Osteocyte (in vitro differentiated cells): ENCODE results near the gene ATG2B. TPM values are rescaled to one million over a fixed set of nuclear protein-coding genes. Genes with fewer than 3 reads are reported as not detected.

Source experiments
- DNase-seq: peaks from one replicate; pipeline ENCODE4 v3.0.0; 2021; ENCODE audit warnings: mixed read lengths; ENCODE audit not compliant: unreplicated experiment; ENCODE audit errors: extremely low spot score
- H3K27ac Mint-ChIP-seq: one replicate; pipeline ENCODE4 v1.8.0; 2021; ENCODE audit warnings: mild to moderate bottlenecking, mixed read lengths; ENCODE audit not compliant: unreplicated experiment
- H3K27me3 Mint-ChIP-seq: one replicate; pipeline ENCODE4 v1.8.0; 2021; ENCODE audit warnings: mixed read lengths; ENCODE audit not compliant: unreplicated experiment
- H3K36me3 Mint-ChIP-seq: one replicate; pipeline ENCODE4 v1.8.0; 2021; ENCODE audit warnings: mixed read lengths; ENCODE audit not compliant: unreplicated experiment
- H3K4me1 Mint-ChIP-seq: one replicate; pipeline ENCODE4 v1.8.0; 2021; ENCODE audit warnings: mixed read lengths; ENCODE audit not compliant: unreplicated experiment
- H3K4me3 Mint-ChIP-seq: one replicate; pipeline ENCODE4 v1.8.0; 2021; ENCODE audit warnings: mild to moderate bottlenecking, moderate library complexity, mixed read lengths; ENCODE audit not compliant: unreplicated experiment
- H3K9me3 Mint-ChIP-seq: one replicate; pipeline ENCODE4 v1.8.0; 2021; ENCODE audit warnings: mixed read lengths; ENCODE audit not compliant: unreplicated experiment
- CTCF ChIP-seq: fragments of 200-600 bp; sonication (generic); IDR thresholded peaks from 2 replicates; pipeline ENCODE4 v1.5.0; 2021; ENCODE audit warnings: antibody characterized with exemption, mild to moderate bottlenecking, moderate library complexity
- total RNA-seq: library from RNA; stranded (reverse); gene quantifications from 2 replicates; pipeline ENCODE4 v1.2.1, GENCODE V29; 2021

ATG2B gene
- total RNA-seq, 1 donor from 2014 or later = 26.9 TPM

GRCh38 chr14:96268431-96269358 is 94.4 kb downstream of the ATG2B start:
- TF ChIP-seq CTCF = no peak
- Mint-ChIP-seq H3K27ac (peak overlapping the region; percentile 44), H3K36me3 (no peaks in the 10 kb centered on the region), H3K4me3 (no peak overlapping the region), H3K27me3 (no peaks in the 10 kb centered on the region), H3K4me1 (peaks cover 33% of the 10 kb centered on the region), H3K9me3 (peaks cover 13% of the 10 kb centered on the region)
- peak; percentile 84 for DNase-seq

- Mint-ChIP-seq H3K36me3 (no peaks in the 10 kb centered on the region), H3K9me3 (peaks cover 9% of the 10 kb centered on the region), H3K27ac (no peak overlapping the region), H3K27me3 (no peaks in the 10 kb centered on the region), H3K4me1 (peaks cover 33% of the 10 kb centered on the region), H3K4me3 (no peak overlapping the region)
- no peak for TF ChIP-seq CTCF
- no peak for DNase-seq
Measured at GRCh38 chr14:96267916-96268315, 95.2 kb downstream of the ATG2B start.

DNA sequence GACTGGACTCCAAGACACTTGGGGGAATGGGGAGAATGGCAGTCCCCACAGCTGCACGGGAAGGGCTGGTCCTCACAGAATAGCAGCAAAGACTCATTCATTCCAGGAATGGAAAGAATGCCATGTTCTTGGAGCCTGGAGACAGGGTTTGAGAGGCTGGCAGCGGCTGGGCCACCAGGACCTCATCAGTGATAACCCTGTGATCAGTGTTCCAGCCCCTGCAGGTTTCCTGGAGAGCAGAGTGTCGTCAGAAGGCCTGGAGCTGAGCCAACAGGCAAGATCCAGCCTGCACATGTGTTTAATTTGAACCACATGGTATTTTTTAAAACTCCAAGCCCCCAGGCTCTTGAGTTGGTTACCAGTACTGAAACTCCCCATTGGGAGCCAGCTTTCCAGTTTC is 95.8 kb downstream of the ATG2B start:
- Mint-ChIP-seq H3K36me3 (no peaks in the 10 kb centered on the region), H3K4me3 (no peak overlapping the region), H3K9me3 (peaks cover 4% of the 10 kb centered on the region), H3K27ac (no peak overlapping the region), H3K4me1 (peaks cover 33% of the 10 kb centered on the region), H3K27me3 (no peaks in the 10 kb centered on the region)
- TF ChIP-seq CTCF = no peak
- DNase-seq = no peak

DNA sequence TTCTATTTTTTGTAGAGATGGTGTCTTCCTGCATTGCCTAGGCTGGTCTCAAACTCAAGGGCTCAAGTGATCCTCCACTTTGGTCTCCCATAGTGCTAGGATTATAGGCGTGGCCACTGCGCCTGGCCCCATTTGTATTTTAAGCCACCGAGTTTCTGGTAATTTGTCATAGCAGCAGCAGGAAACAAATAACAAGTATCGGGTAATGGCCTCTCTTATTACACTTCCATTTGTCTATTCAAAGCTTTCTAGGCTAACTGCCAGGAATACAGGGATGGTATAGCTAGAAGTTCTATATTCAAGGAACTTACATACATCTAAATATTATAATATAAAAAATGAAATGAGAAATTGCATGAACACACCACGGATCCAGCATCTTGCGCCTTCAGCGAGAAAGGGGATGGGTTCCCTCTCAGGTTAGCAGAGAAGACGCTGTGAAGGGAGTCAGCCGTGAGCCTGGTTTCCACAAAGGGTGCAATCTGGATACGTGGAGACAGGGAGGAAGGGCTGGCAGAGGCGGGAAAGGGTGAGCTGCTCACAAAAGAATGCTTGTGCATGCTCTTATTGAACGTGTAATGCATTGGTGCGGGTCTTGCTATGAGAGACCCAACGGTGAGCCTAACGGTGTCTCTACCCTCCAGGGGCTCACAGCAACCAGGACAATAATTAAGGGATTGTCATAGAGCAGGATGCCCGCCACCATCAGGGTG is 97.6 kb downstream of the ATG2B start:
- Mint-ChIP-seq H3K36me3 (no peaks in the 10 kb centered on the region), H3K27ac (peak overlapping the region; percentile 40), H3K9me3 (no peaks in the 10 kb centered on the region), H3K4me1 (peaks cover 33% of the 10 kb centered on the region), H3K27me3 (no peaks in the 10 kb centered on the region), H3K4me3 (no peak overlapping the region)
- no peak for TF ChIP-seq CTCF
- no peak for DNase-seq

DNA sequence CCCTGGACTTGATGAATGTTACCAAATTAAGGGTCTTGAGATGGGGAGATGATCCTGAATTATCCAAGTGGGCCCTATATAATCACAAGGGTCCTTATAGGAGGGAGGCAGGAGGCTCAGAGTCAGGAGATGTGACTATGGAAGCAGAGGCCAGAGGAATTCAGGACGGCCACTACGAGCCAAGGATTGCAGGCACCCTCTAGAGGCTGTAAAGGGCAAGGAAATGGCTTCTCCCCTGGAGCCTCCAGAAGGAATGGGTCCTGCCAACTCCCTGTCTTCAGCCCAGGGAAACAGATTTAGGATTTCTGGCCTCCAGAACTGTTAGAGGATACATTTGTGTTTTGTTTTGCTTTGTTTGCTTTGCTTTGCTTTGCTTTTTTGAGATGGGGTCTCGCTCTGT is 98.3 kb downstream of the ATG2B start:
- H3K27ac Mint-ChIP-seq = peak overlapping the region; percentile 40
- DNase-seq = no peak
- H3K27me3 Mint-ChIP-seq = no peaks in the 10 kb centered on the region
- TF ChIP-seq CTCF = peak; percentile 49
- no peak overlapping the region for H3K4me3 Mint-ChIP-seq
- H3K36me3 Mint-ChIP-seq = no peaks in the 10 kb centered on the region
- H3K4me1 Mint-ChIP-seq = peaks cover 33% of the 10 kb centered on the region
- H3K9me3 Mint-ChIP-seq = no peaks in the 10 kb centered on the region
